Astrocyte (in vitro differentiated cells and primary cell): ENCODE measurements around the gene EXOC6B. TPM values are rescaled to one million over a fixed set of nuclear protein-coding genes. Genes with fewer than 3 reads are reported as not detected.

Source experiments
- DNase-seq: peaks from one replicate; pipeline ENCODE4 v3.0.0-alpha.2; 2010; ENCODE audit warnings: low read depth
- FAIRE-seq: peaks from 2 replicates; lab custom pipeline; 2011; peaks lifted over from hg19 to GRCh38; lab: Jason Lieb, UNC
- H2AFZ ChIP-seq: 2 replicates; pipeline ENCODE4 v1.6.0; 2012; ENCODE audit warnings: low read depth, low read length, inconsistent platforms
- H3K27ac ChIP-seq: 2 replicates; pipeline ENCODE4 v1.5.1; 2011; ENCODE audit warnings: low read depth, low read length, inconsistent platforms
- H3K27me3 ChIP-seq: 2 replicates; pipeline ENCODE4 v1.6.0; 2011; ENCODE audit warnings: low read length, inconsistent platforms; ENCODE audit not compliant: insufficient read depth
- H3K36me3 ChIP-seq: 2 replicates; pipeline ENCODE4 v1.5.1; 2011; ENCODE audit warnings: low read length, inconsistent platforms; ENCODE audit not compliant: insufficient read depth
- H3K4me1 ChIP-seq: 2 replicates; pipeline ENCODE4 v1.5.1; 2011; ENCODE audit warnings: low read length, inconsistent platforms; ENCODE audit not compliant: insufficient read depth
- H3K4me2 ChIP-seq: 2 replicates; pipeline ENCODE4 v1.6.0; 2012; ENCODE audit warnings: low read length, inconsistent platforms
- H3K4me3 ChIP-seq: 2 replicates; pipeline ENCODE4 v1.5.1; 2011; ENCODE audit warnings: low read depth, mild to moderate bottlenecking, low read length, inconsistent platforms; ENCODE audit not compliant: insufficient read depth
- H3K79me2 ChIP-seq: 2 replicates; pipeline ENCODE4 v1.6.0; 2012; ENCODE audit warnings: mild to moderate bottlenecking, low read length, inconsistent platforms; ENCODE audit not compliant: insufficient read depth
- H3K9ac ChIP-seq: 2 replicates; pipeline ENCODE4 v1.6.0; 2012; ENCODE audit warnings: mild to moderate bottlenecking, low read length, inconsistent platforms
- H3K9me3 ChIP-seq: 2 replicates; pipeline ENCODE4 v1.5.1; 2012; ENCODE audit warnings: low read depth, mild to moderate bottlenecking, low read length, inconsistent platforms; ENCODE audit not compliant: insufficient read depth
- H4K20me1 ChIP-seq: 2 replicates; pipeline ENCODE4 v1.6.0; 2012; ENCODE audit warnings: low read length, inconsistent platforms; ENCODE audit not compliant: insufficient read depth
- H3K27ac Mint-ChIP-seq: one replicate; pipeline ENCODE4 v1.8.0; 2021; ENCODE audit warnings: mild to moderate bottlenecking, mixed read lengths; ENCODE audit not compliant: unreplicated experiment
- H3K27me3 Mint-ChIP-seq: one replicate; pipeline ENCODE4 v1.8.0; 2021; ENCODE audit warnings: low read depth, mixed read lengths; ENCODE audit not compliant: unreplicated experiment
- H3K36me3 Mint-ChIP-seq: one replicate; pipeline ENCODE4 v1.8.0; 2021; ENCODE audit warnings: low read depth, mixed read lengths; ENCODE audit not compliant: unreplicated experiment
- H3K4me1 Mint-ChIP-seq: one replicate; pipeline ENCODE4 v1.8.0; 2021; ENCODE audit warnings: low read depth, mixed read lengths; ENCODE audit not compliant: unreplicated experiment
- H3K4me3 Mint-ChIP-seq: one replicate; pipeline ENCODE4 v1.8.0; 2021; ENCODE audit warnings: mild to moderate bottlenecking, moderate library complexity, mixed read lengths; ENCODE audit not compliant: unreplicated experiment
- H3K9me3 Mint-ChIP-seq: one replicate; pipeline ENCODE4 v1.8.0; 2021; ENCODE audit warnings: mild to moderate bottlenecking, mixed read lengths; ENCODE audit not compliant: unreplicated experiment
- CTCF ChIP-seq: IDR thresholded peaks from 2 replicates; pipeline ENCODE4 v1.5.1; 2011; ENCODE audit warnings: low read depth, mild to moderate bottlenecking, inconsistent platforms, low read length, moderate library complexity; ENCODE audit not compliant: insufficient read depth
- EZH2 ChIP-seq: IDR thresholded peaks from 2 replicates; pipeline ENCODE4 v1.6.1; 2012; ENCODE audit warnings: mild to moderate bottlenecking, low read length, inconsistent platforms; ENCODE audit not compliant: insufficient read depth
- total RNA-seq: library from RNA; stranded (reverse); gene quantifications from 2 replicates; pipeline ENCODE4 v1.2.1, GENCODE V29; 2021

The EXOC6B gene
- total RNA-seq, 1 donor from 2014 or later = 31.8 TPM

- TF ChIP-seq CTCF = no peak
- no peak for TF ChIP-seq EZH2
- Histone ChIP-seq H4K20me1 (no peaks in the 10 kb centered on the region), H2AFZ (no peak overlapping the region), H3K36me3 (no peaks in the 10 kb centered on the region), H3K79me2 (no peaks in the 10 kb centered on the region), H3K4me2 (no peak overlapping the region), H3K27me3 (no peaks in the 10 kb centered on the region), H3K9ac (no peak overlapping the region), H3K27ac (no peak overlapping the region), H3K4me3 (no peak overlapping the region), H3K4me1 (no peaks in the 10 kb centered on the region), H3K9me3 (no peaks in the 10 kb centered on the region)
- H3K9me3 Mint-ChIP-seq = no peaks in the 10 kb centered on the region
- H3K36me3 Mint-ChIP-seq = no peaks in the 10 kb centered on the region
- no peak overlapping the region for H3K4me3 Mint-ChIP-seq
- no peaks in the 10 kb centered on the region for H3K27me3 Mint-ChIP-seq
- FAIRE-seq = peak; percentile 58
- no peak overlapping the region for H3K27ac Mint-ChIP-seq
- H3K4me1 Mint-ChIP-seq = peaks cover 4% of the 10 kb centered on the region
- no peak for DNase-seq
Measured at GRCh38 chr2:72738096-72738495, 87.7 kb downstream of the EXOC6B start.

- Histone ChIP-seq H3K79me2 (no peaks in the 10 kb centered on the region), H2AFZ (no peak overlapping the region), H3K4me1 (no peaks in the 10 kb centered on the region), H3K36me3 (no peaks in the 10 kb centered on the region), H3K27me3 (no peaks in the 10 kb centered on the region), H3K9ac (no peak overlapping the region), H3K27ac (no peak overlapping the region), H3K4me2 (no peak overlapping the region), H3K9me3 (no peaks in the 10 kb centered on the region), H4K20me1 (no peaks in the 10 kb centered on the region), H3K4me3 (no peak overlapping the region)
- Mint-ChIP-seq H3K27me3 (no peaks in the 10 kb centered on the region), H3K27ac (no peak overlapping the region), H3K4me3 (no peak overlapping the region), H3K4me1 (peaks cover 4% of the 10 kb centered on the region), H3K9me3 (no peaks in the 10 kb centered on the region), H3K36me3 (no peaks in the 10 kb centered on the region)
- DNase-seq = no peak
- FAIRE-seq = no peak
- TF ChIP-seq CTCF (no peak), EZH2 (no peak)
Measured at GRCh38 chr2:72734432-72734831, 91.4 kb downstream of the EXOC6B start.

GRCh38 chr2:72731116-72731515, 94.7 kb downstream of the EXOC6B start:
- FAIRE-seq = no peak
- no peak overlapping the region for H3K4me3 ChIP-seq
- no peak overlapping the region for H3K27ac ChIP-seq
- no peaks in the 10 kb centered on the region for H3K9me3 ChIP-seq
- H3K27ac Mint-ChIP-seq = no peak overlapping the region
- no peaks in the 10 kb centered on the region for H3K9me3 Mint-ChIP-seq
- H3K79me2 ChIP-seq = no peaks in the 10 kb centered on the region
- no peaks in the 10 kb centered on the region for H3K4me1 ChIP-seq
- H3K36me3 ChIP-seq = no peaks in the 10 kb centered on the region
- H3K27me3 ChIP-seq = no peaks in the 10 kb centered on the region
- H3K9ac ChIP-seq = no peak overlapping the region
- H4K20me1 ChIP-seq = no peaks in the 10 kb centered on the region
- H3K4me2 ChIP-seq = no peak overlapping the region
- no peak overlapping the region for H2AFZ ChIP-seq
- no peaks in the 10 kb centered on the region for H3K4me1 Mint-ChIP-seq
- H3K4me3 Mint-ChIP-seq = no peak overlapping the region
- no peaks in the 10 kb centered on the region for H3K36me3 Mint-ChIP-seq
- no peaks in the 10 kb centered on the region for H3K27me3 Mint-ChIP-seq
- DNase-seq = no peak
- TF ChIP-seq EZH2 = no peak
- no peak for TF ChIP-seq CTCF
